SK-N-SH treated with all-trans-retinoic acid at 6 μM for 48 hours (cell line): ENCODE data around the gene NHLRC3.
"Not testable (repeated sequence)": the region's sequence is repeated elsewhere in the genome, so short reads cannot be mapped to it uniquely, and the experiment has no call there.

Source experiments
- ATAC-seq: fragments of 200-7000 bp; cut with Tn5 transposase; 3 replicates; pipeline ENCODE4 v1.9.1; 2020; ENCODE audit warnings: mild to moderate bottlenecking, moderate library complexity
- ARNTL ChIP-seq: fragments of 450-650 bp; formaldehyde crosslinking; IDR thresholded peaks from 2 replicates; pipeline ENCODE4 v1.5.0; 2020; ENCODE audit warnings: low read depth, mild to moderate bottlenecking, moderate library complexity, borderline replicate concordance
- BACH2 ChIP-seq: fragments of 250-450 bp; sonication (Bioruptor Pico); IDR thresholded peaks from 2 replicates; pipeline ENCODE4 v1.9.0; 2021; ENCODE audit warnings: mild to moderate bottlenecking, borderline replicate concordance
- CSDC2 ChIP-seq: fragments of 250-450 bp; sonication (Bioruptor Pico); IDR thresholded peaks from 2 replicates; pipeline ENCODE4 v1.5.0; 2020; ENCODE audit warnings: mild to moderate bottlenecking, moderate library complexity
- ESRRG ChIP-seq: fragments of 250-450 bp; sonication (Bioruptor Pico); IDR thresholded peaks from 2 replicates; pipeline ENCODE4 v1.6.1; 2021; ENCODE audit warnings: mild to moderate bottlenecking
- GLIS3 ChIP-seq: fragments of 250-450 bp; sonication (Bioruptor Pico); IDR thresholded peaks from 2 replicates; pipeline ENCODE4 v1.5.0; 2020; ENCODE audit warnings: mild to moderate bottlenecking, moderate library complexity
- ISL1 ChIP-seq: fragments of 250-450 bp; sonication (Bioruptor Pico); IDR thresholded peaks from 2 replicates; pipeline ENCODE4 v2.1.2; 2022; ENCODE audit warnings: mild to moderate bottlenecking, moderate library complexity
- OSR1 ChIP-seq: fragments of 250-450 bp; sonication (Bioruptor Pico); IDR thresholded peaks from 2 replicates; pipeline ENCODE4 v1.8.0; 2022; ENCODE audit warnings: moderate library complexity, mild to moderate bottlenecking, inconsistent platforms
- PPARA ChIP-seq: fragments of 250-450 bp; sonication (Bioruptor Pico); IDR thresholded peaks from 2 replicates; pipeline ENCODE4 v1.5.0; 2020; ENCODE audit warnings: mild to moderate bottlenecking, borderline replicate concordance
- RARB ChIP-seq: fragments of 250-450 bp; sonication (Bioruptor Pico); IDR thresholded peaks from 2 replicates; pipeline ENCODE4 v1.8.0; 2021; ENCODE audit warnings: mild to moderate bottlenecking, moderate library complexity
- SNAI2 ChIP-seq: fragments of 250-450 bp; sonication (Bioruptor Pico); IDR thresholded peaks from 2 replicates; pipeline ENCODE4 v1.5.0; 2020; ENCODE audit warnings: mild to moderate bottlenecking, moderate library complexity
- TCF4 ChIP-seq: fragments of 250-450 bp; sonication (Bioruptor Pico); IDR thresholded peaks from 2 replicates; pipeline ENCODE4 v1.8.0; 2021; ENCODE audit warnings: mild to moderate bottlenecking, moderate library complexity, borderline replicate concordance
- TOX ChIP-seq: fragments of 250-450 bp; sonication (Bioruptor Pico); IDR thresholded peaks from 2 replicates; pipeline ENCODE4 v1.8.0; 2021; ENCODE audit warnings: mild to moderate bottlenecking, moderate library complexity, borderline replicate concordance
- ZC3H10 ChIP-seq: fragments of 250-450 bp; sonication (Bioruptor Pico); IDR thresholded peaks from 2 replicates; pipeline ENCODE4 v1.5.1; 2021; ENCODE audit warnings: mild to moderate bottlenecking, moderate library complexity
- ZFP3 ChIP-seq: fragments of 250-450 bp; sonication (Bioruptor Pico); IDR thresholded peaks from 2 replicates; pipeline ENCODE4 v1.5.0; 2020; ENCODE audit warnings: mild to moderate bottlenecking, moderate library complexity
- ZFP30 ChIP-seq: fragments of 450-650 bp; formaldehyde crosslinking; IDR thresholded peaks from 2 replicates; pipeline ENCODE4 v1.5.0; 2022; ENCODE audit warnings: mild to moderate bottlenecking, moderate library complexity
- ZNF565 ChIP-seq: fragments of 450-650 bp; formaldehyde crosslinking; conservative IDR thresholded peaks from 2 replicates; pipeline ENCODE4 v1.5.0; 2020; ENCODE audit warnings: low read depth, mild to moderate bottlenecking, moderate library complexity
- ZNF70 ChIP-seq: fragments of 450-650 bp; formaldehyde crosslinking; IDR thresholded peaks from 2 replicates; pipeline ENCODE4 v1.5.0; 2020; ENCODE audit warnings: mild to moderate bottlenecking, moderate library complexity
- ZNF8 ChIP-seq: fragments of 450-650 bp; formaldehyde crosslinking; IDR thresholded peaks from 2 replicates; pipeline ENCODE4 v1.5.0; 2020; ENCODE audit warnings: mild to moderate bottlenecking, moderate library complexity
- TF ChIP-seq, protein P1 (sequence below): fragments of 250-450 bp; sonication (Bioruptor Pico); IDR thresholded peaks from 2 replicates; pipeline ENCODE4 v1.5.0; 2020; ENCODE audit warnings: mild to moderate bottlenecking, moderate library complexity
- TF ChIP-seq, protein P2 (sequence below): fragments of 250-450 bp; sonication (Bioruptor Pico); IDR thresholded peaks from 2 replicates; pipeline ENCODE4 v1.8.0; 2021; ENCODE audit warnings: low read depth, mild to moderate bottlenecking, moderate library complexity, borderline replicate concordance
- TF ChIP-seq, protein P3 (sequence below): fragments of 250-450 bp; sonication (Bioruptor Pico); IDR thresholded peaks from 2 replicates; pipeline ENCODE4 v1.5.1; 2021; ENCODE audit warnings: mild to moderate bottlenecking, moderate library complexity
- TF ChIP-seq, protein P4 (sequence below): fragments of 250-450 bp; sonication (Bioruptor Pico); IDR thresholded peaks from 2 replicates; pipeline ENCODE4 v1.8.0; 2020; ENCODE audit warnings: mild to moderate bottlenecking, moderate library complexity, borderline replicate concordance
- TF ChIP-seq, protein P5 (sequence below): fragments of 250-450 bp; sonication (Bioruptor Pico); IDR thresholded peaks from 2 replicates; pipeline ENCODE4 v1.5.1; 2020; ENCODE audit warnings: low read depth, mild to moderate bottlenecking, moderate library complexity

NHLRC3 gene

DNA sequence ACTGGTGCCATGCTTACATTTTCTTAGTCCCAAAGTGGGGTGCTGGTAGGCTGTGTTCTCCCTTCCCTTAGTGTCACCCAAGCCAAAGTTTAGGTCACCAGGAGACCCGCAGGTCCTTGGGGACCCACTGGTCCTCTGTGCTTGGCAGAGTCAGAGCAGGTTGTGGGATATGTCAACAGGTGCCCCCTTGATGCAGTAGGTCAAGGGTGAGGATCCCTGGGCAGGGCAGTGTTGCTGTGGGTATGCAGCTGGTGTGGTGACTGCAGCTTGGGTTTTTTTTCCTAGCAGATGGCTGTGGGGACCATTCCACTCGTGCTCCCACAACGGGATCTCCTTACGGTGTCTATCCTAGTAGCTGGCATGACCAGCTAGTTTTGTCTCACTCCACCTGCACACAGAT lies 23.7 kb downstream of the NHLRC3 start:
- ATAC-seq: no peak
- TF ChIP-seq ZNF565: no peak
- TF ChIP-seq TOX (CRISPR knock-in tag): no peak
- no peak for TF ChIP-seq ZNF70 (CRISPR knock-in tag)
- TF ChIP-seq, protein P1, sequence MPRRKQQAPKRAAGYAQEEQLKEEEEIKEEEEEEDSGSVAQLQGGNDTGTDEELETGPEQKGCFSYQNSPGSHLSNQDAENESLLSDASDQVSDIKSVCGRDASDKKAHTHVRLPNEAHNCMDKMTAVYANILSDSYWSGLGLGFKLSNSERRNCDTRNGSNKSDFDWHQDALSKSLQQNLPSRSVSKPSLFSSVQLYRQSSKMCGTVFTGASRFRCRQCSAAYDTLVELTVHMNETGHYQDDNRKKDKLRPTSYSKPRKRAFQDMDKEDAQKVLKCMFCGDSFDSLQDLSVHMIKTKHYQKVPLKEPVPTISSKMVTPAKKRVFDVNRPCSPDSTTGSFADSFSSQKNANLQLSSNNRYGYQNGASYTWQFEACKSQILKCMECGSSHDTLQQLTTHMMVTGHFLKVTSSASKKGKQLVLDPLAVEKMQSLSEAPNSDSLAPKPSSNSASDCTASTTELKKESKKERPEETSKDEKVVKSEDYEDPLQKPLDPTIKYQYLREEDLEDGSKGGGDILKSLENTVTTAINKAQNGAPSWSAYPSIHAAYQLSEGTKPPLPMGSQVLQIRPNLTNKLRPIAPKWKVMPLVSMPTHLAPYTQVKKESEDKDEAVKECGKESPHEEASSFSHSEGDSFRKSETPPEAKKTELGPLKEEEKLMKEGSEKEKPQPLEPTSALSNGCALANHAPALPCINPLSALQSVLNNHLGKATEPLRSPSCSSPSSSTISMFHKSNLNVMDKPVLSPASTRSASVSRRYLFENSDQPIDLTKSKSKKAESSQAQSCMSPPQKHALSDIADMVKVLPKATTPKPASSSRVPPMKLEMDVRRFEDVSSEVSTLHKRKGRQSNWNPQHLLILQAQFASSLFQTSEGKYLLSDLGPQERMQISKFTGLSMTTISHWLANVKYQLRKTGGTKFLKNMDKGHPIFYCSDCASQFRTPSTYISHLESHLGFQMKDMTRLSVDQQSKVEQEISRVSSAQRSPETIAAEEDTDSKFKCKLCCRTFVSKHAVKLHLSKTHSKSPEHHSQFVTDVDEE (CRISPR knock-in tag): no peak
- TF ChIP-seq OSR1 (CRISPR knock-in tag): no peak
- no peak for TF ChIP-seq RARB (CRISPR knock-in tag)
- no peak for TF ChIP-seq CSDC2 (CRISPR knock-in tag)
- no peak for TF ChIP-seq ZFP30 (CRISPR knock-in tag)
- TF ChIP-seq, protein P2, sequence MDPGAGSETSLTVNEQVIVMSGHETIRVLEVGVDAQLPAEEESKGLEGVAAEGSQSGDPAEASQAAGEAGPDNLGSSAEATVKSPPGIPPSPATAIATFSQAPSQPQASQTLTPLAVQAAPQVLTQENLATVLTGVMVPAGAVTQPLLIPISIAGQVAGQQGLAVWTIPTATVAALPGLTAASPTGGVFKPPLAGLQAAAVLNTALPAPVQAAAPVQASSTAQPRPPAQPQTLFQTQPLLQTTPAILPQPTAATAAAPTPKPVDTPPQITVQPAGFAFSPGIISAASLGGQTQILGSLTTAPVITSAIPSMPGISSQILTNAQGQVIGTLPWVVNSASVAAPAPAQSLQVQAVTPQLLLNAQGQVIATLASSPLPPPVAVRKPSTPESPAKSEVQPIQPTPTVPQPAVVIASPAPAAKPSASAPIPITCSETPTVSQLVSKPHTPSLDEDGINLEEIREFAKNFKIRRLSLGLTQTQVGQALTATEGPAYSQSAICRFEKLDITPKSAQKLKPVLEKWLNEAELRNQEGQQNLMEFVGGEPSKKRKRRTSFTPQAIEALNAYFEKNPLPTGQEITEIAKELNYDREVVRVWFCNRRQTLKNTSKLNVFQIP (CRISPR knock-in tag): no peak
- no peak for TF ChIP-seq TCF4
- no peak for TF ChIP-seq ISL1 (CRISPR knock-in tag)
- TF ChIP-seq ARNTL (CRISPR knock-in tag): no peak
- no peak for TF ChIP-seq BACH2 (CRISPR knock-in tag)
- TF ChIP-seq SNAI2 (CRISPR knock-in tag): no peak
- TF ChIP-seq, protein P3, sequence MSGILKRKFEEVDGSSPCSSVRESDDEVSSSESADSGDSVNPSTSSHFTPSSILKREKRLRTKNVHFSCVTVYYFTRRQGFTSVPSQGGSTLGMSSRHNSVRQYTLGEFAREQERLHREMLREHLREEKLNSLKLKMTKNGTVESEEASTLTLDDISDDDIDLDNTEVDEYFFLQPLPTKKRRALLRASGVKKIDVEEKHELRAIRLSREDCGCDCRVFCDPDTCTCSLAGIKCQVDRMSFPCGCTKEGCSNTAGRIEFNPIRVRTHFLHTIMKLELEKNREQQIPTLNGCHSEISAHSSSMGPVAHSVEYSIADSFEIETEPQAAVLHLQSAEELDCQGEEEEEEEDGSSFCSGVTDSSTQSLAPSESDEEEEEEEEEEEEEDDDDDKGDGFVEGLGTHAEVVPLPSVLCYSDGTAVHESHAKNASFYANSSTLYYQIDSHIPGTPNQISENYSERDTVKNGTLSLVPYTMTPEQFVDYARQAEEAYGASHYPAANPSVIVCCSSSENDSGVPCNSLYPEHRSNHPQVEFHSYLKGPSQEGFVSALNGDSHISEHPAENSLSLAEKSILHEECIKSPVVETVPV (CRISPR knock-in tag): no peak
- TF ChIP-seq ZFP3 (CRISPR knock-in tag): no peak

DNA sequence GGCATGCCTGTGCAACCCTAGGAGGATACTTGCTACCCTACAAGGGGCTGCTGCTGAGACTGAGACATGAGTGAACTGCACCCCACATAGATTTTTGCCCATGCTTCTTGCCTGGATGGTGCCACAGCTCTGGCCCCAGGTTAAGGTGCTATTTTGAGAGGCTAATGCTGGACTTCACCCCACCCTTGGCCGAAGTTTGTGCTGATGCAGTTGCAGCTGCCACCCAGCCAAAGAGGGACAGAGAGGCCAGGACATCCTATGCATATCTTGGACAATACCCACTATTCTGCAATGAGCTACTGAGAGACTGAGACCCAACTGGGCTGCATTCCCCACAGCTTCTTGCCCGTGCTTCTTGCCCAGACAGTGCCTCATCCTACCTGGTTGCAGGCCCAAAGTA lies 34.6 kb downstream of the NHLRC3 start:
- ATAC-seq: no peak
- TF ChIP-seq TOX (CRISPR knock-in tag): no peak
- no peak for TF ChIP-seq ESRRG (CRISPR knock-in tag)
- TF ChIP-seq CSDC2 (CRISPR knock-in tag): no peak
- TF ChIP-seq, all 23 proteins: peak for 0

DNA sequence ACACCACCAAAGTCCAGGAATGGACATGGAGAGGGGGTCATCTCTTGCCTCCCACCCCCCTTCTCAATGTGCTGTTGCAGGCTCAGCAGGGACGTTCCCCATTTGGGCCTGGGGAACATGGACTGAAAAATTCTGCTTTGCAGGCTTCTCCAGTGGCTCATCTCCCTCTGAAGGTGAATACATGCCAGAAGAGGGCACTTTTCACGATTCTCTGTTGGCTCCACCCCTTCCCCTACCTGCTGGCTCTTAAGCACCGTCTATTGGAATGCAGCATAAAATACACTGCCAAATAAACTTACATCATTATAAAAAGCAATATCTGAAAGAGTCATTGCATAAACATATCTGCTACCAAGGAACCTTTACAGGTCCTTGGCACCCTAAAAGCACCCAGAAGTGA lies 35.7 kb downstream of the NHLRC3 start:
- TF ChIP-seq CSDC2 (CRISPR knock-in tag) (no peak), OSR1 (CRISPR knock-in tag) (no peak), GLIS3 (no peak), TOX (CRISPR knock-in tag) (no peak), TCF4 (no peak), SNAI2 (CRISPR knock-in tag) (no peak), ESRRG (CRISPR knock-in tag) (no peak), ZFP30 (CRISPR knock-in tag) (no peak), ISL1 (CRISPR knock-in tag) (no peak), ZC3H10 (CRISPR knock-in tag) (no peak), ZNF70 (CRISPR knock-in tag) (no peak), ZFP3 (CRISPR knock-in tag) (no peak), ZNF8 (no peak), ZNF565 (no peak), ARNTL (CRISPR knock-in tag) (no peak), PPARA (CRISPR knock-in tag) (no peak), RARB (CRISPR knock-in tag) (no peak)
- TF ChIP-seq, protein P4, sequence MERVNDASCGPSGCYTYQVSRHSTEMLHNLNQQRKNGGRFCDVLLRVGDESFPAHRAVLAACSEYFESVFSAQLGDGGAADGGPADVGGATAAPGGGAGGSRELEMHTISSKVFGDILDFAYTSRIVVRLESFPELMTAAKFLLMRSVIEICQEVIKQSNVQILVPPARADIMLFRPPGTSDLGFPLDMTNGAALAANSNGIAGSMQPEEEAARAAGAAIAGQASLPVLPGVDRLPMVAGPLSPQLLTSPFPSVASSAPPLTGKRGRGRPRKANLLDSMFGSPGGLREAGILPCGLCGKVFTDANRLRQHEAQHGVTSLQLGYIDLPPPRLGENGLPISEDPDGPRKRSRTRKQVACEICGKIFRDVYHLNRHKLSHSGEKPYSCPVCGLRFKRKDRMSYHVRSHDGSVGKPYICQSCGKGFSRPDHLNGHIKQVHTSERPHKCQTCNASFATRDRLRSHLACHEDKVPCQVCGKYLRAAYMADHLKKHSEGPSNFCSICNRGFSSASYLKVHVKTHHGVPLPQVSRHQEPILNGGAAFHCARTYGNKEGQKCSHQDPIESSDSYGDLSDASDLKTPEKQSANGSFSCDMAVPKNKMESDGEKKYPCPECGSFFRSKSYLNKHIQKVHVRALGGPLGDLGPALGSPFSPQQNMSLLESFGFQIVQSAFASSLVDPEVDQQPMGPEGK (CRISPR knock-in tag): no peak
- TF ChIP-seq, protein P3 (CRISPR knock-in tag): no peak
- TF ChIP-seq, protein P5, sequence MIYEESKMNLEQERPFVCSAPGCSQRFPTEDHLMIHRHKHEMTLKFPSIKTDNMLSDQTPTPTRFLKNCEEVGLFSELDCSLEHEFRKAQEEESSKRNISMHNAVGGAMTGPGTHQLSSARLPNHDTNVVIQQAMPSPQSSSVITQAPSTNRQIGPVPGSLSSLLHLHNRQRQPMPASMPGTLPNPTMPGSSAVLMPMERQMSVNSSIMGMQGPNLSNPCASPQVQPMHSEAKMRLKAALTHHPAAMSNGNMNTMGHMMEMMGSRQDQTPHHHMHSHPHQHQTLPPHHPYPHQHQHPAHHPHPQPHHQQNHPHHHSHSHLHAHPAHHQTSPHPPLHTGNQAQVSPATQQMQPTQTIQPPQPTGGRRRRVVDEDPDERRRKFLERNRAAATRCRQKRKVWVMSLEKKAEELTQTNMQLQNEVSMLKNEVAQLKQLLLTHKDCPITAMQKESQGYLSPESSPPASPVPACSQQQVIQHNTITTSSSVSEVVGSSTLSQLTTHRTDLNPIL (CRISPR knock-in tag): no peak
- ATAC-seq: no peak

DNA sequence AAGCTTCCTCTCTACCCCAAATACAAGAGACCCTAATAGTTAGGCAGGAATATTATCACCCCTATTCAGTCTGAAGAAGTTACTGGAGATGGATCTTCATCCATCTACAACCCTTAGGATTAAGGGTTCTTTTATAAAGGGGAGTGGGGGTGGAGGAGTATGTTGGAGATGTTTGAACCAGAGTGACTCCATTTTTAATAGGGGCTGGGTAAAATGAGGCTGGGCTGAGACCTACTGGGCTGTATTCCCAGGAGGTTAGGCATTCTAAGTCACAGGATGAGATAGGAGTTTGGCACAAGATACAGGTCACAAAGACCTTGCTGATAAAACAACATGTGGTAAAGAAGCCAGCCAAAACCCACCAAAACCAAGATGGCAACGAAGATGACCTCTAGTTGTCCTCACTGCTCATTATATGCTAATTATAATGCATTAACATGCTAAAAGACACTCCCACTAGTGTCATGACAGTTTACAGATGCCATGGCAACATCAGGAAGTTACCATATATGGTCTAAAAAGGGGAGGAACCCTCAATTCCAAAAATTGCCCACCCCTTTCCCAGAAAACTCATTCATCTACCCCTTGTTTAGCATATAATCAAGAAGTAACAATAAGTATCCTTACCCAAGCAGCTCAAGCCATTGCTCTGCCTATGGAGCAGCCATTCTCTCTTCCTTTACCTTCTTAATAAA lies 48.1 kb downstream of the NHLRC3 start:
- ATAC-seq: not testable (repeated sequence)
